Glomerular endothelial cell (primary cell): ENCODE results near the gene PCDH9. TPM values are rescaled to one million over a fixed set of nuclear protein-coding genes. Genes with fewer than 3 reads are reported as not detected.
A peak's percentile ranks its signal among the peaks of the same experiment; 100 is the strongest.
"Not testable (repeated sequence)": the region's sequence is repeated elsewhere in the genome, so short reads cannot be mapped to it uniquely, and the experiment has no call there.

ENCODE experiments used
- DNase-seq: peaks from one replicate; pipeline ENCODE4 v3.0.0-alpha.2; 2011; ENCODE audit warnings: low read depth, low spot score; ENCODE audit errors: extremely low read depth
- total RNA-seq: library from RNA; depleted of rRNA; stranded (reverse); fragments of >200 nt; gene quantifications from 2 replicates; pipeline ENCODE4 v1.2.3, GENCODE V29; 2015

Gene PCDH9
- total RNA-seq, 1 donor from 2014 or later, result 5.3 TPM

DNA sequence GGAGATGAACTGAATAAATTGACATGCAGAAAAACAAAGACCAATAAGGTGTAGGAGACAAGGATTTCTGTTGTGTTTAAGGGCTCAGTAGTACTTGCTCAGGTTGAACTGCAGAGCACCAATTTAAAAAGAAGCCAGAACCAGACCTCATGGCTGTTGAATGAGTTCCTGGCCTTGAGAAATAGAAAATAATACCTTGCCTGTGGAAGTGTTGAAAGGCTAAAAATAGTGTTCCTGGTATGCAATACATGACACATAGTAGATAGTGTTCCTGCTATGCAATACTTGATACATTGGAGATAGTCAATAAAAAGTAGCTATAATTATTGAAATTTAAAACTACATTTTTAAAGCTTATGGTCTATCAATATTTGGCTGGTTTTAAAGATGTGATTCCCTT lies 595.8 kb downstream of the PCDH9 start:
- DNase-seq, result no peak

DNA sequence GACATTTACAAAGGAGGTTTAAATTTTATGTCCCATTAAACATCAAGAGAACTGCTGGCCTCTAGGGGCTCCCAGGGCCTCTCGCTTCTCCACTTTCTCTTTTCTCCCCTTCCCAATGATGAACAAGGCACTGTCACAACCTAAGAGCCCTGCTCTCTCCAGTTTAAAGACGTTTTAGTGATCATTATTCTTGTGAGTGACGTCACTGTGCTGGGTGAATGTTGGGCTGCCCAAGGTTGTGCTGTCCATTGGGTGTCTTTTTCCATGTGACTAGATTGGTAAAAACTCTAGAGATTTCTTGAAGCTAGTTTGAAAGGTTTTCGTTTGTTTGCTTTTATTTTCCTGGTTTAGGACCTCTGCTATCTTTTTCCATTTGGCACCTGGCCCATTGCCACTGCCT lies 602.6 kb downstream of the PCDH9 start:
- no peak for DNase-seq

DNA sequence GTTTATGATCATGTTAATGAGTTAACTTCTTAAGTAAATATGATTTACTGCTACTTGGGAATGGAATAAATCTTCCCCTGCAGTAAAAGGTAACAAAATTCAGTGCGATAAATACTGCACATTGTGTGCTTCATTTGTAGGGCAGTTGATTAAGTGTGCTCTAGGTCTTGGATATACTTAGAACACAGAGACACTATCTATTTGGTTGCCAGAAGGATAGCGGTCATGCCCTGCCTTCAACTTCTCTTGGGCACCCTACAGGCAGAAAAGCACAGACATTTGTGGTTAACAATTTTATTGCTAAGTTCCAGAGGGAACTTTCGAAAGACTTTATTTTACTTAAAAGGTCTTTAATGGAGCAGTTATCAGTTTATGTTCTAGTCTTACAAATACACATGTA lies 605.8 kb downstream of the PCDH9 start:
- DNase-seq, result no peak

DNA sequence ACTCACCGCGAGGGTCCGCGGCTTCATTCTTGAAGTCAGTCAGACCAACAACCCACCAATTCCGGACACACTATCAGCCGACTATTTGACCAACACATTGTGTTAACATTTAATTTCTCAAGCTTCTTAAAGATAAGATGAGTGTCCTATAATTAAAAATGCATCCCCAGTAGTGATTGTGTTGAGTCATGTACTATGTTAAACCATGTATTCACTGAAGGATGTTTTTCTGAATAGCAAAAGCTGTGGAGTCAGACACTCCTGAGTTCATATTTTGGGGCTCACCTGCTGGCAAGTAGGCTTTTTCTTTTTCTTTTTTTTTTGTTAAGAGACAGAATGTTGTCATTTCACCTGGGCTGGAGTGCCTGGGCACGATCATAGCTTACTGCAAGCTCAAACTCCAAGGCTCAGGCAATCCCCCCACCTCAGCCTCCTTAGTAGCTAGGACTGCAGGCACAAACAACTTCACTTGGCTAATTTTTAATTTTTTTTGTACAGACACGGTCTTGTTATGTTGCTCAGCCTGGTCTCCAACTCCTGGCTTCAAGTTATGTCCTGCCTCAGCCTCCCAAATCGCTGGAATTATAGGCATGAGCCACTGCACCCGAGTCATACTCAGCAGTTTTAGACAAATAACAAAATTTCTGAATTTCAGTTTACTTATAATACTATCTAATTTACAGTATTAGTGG lies 606.9 kb downstream of the PCDH9 start:
- no peak for DNase-seq

DNA sequence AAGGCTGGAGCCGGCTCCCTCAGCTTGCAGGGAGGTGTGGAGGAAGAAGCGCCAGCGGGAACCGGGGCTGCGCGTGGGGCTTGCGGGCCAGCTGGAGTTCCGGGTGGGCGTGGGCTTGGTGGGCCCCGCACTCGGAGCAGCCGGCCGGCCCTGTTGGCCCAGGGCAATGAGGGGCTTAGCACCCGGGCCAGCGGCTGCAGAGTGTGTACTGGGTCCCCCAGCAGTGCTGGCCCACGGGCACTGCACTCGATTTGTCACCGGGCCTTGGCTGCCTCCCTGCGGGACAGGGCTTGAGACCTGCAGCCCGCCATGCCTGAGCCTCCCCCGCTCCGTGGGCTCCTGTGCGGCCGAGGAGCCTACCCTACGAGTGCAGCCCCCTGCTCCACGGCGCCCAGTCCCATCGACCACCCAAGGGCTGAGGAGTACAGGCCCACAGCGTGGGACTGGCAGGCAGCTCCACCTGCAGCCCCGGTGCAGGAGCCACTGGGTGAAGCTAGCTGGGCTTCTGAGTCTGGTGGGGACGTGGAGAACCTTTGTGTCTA lies 608.2 kb downstream of the PCDH9 start:
- not testable (repeated sequence) for DNase-seq

DNA sequence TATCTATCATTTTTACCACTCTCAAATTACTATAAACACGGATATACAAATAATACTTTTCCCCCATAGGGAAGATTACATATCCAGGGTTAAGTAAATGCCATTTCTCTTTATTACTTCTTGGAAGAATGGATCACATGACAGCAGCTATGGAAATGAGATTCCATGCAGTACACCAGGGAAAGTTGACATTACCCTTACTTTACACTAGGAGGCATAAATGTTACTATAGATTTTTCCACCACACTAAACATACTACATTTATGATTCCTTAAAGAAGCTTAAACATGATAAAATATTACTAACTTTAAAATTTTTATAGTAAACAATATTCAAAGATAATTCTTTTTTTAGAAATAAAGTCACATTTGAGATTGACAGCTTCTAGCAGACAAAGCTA lies 611.4 kb downstream of the PCDH9 start:
- DNase-seq, result peak; percentile 42

DNA sequence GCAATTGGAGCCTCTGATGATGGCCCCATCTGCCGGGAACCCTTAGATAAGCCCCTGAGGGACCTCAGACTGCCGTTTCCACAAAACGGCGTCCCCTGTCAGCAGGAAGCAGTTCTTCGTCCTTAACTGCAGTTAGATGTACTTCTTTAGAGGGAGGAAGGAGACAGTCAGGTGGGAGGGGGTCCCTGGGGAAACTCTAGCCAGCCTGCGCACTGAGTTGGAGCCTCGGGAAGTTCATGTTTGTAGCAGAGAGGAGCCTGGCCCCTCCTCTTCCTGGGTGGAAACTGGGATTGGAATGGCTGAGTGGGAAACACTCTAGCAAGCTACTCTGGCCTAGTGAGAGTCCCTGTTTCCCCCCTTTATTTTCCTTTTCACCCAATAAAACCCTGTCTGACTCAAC lies 612.4 kb downstream of the PCDH9 start:
- DNase-seq, result no peak

DNA sequence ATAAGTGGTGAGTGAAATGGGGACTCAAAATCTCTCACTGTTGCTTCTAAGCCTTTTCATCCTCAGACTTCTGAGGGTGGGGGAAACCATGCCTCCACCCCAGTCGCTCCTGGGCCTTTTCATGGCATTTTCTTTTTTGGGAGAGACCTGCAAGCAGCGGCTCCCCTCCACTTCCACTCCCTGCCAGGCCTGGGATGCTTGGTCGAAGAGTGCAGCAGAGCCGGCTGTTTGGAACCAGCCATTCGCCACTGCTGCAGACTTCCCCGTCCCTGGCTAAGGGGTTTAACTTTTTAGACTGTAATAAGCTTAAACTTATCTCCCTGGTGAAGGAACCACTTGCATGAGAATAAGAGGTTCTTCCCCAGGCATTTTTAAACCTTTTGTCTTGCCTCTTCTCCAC lies 617.2 kb downstream of the PCDH9 start:
- no peak for DNase-seq

DNA sequence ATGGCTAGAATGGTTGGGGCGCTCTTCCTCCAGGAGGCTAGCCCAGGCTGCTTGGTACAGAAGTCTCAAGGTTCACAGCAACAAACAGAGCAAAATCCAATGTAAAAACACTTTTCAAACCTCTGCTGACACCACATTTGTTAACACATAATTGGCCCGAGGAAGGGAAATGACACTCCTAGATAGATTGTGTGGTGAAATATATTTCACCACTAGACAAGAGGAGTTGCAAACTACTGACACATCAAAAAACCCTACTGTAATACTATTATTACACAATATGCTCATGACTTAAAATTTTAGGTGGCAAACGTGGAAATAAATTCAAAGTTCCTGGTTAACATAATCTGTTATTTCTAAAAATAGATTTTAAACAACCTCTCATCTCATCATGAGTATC lies 643.6 kb downstream of the PCDH9 start:
- no peak for DNase-seq

DNA sequence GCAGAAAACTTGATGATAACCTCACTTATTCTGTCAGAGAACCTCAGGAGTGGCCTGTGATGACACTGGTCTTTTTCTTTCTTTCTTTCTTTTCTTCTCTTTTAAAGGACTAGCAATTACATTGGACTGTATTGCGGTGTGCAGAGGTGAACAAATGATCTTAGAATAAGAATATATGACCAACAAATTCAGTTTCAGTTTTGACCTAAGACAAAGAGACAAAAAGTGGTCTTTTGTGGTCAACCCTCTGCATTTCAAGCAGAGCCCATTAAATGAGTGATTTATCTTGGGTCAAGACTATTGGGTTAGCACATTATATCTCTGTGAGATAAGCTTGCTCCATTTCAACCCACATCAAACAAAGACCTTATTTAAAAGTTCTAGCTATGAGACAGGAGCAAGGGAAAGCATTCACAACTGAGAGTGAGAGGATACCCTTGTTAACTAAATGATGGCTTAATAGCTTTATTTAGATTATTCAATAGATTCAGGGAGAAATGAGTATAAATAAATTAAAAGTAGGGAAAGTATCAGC lies 644.4 kb downstream of the PCDH9 start:
- DNase-seq, result no peak

DNA sequence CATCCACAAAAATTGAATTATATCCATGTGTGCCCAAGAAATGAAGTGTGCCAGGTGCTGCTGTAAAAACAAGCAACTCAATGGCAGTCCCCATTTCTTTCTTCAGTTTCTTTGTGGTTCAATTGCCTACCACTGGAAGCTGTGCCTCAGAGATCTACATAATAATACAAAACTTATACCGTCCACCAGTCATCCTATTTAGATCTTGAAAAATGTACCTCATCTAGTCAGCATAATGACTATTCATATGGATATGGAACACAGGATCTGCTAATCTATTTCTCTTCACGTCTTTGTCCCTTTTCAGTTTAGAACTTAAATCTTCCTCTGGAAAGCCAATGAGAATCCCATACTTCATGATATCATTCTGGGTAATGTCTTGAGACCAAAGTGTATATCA lies 648.5 kb downstream of the PCDH9 start:
- DNase-seq, result no peak

DNA sequence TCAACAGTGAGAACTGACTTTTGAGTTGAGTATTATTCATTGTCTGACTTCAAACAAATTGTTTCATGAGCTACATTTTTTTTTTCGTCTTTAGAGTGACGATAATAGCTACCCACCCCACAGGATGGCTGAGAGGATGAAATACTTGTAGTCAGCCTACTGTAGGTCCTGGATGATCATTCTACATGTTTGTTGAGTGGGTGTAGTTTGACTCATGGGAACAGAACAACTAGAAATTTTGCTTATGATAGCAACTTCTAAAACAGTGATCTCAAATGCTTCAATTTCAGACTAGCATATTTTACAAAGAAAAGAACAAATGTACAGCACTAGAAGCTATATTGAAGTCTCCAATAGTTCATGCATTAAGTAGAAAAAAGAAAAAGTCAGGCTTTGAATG lies 651.8 kb downstream of the PCDH9 start:
- no peak for DNase-seq

DNA sequence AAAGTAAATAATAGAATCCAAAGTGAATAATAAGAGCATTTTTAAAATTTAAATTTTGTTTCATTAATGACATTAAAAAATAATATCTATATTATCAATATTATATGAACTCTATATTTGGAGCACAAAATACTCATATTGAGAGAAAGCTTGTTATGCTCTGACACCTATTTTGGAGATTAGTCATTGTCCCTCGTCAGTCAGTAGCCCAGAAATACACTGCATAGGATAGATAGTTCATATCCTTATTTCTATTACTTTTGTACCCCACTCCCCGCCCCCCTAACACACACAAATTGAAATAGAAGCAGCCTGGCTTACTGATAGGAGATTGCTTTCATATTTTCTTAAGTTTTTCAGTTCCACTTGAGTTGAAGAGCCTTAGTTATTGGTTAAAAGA lies 652.8 kb downstream of the PCDH9 start:
- DNase-seq, result no peak

DNA sequence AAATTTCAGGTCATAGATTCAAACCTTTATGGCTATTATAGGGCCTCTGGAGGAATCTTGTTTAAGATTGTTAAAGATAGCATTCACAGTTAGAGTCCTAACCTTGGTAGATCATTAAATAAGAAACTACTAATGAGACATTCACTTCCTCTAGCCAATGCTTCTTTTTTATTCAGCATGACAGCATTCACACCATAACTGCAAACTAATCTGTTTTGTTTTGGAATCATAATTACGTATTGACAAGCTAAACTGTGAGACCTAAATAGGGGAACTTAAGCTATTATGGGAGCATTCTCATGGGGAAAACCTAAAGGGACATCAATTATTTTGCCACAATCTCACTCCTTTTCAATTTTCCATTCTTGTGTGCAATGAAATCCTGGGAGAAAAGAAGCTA lies 653.8 kb downstream of the PCDH9 start:
- no peak for DNase-seq

DNA sequence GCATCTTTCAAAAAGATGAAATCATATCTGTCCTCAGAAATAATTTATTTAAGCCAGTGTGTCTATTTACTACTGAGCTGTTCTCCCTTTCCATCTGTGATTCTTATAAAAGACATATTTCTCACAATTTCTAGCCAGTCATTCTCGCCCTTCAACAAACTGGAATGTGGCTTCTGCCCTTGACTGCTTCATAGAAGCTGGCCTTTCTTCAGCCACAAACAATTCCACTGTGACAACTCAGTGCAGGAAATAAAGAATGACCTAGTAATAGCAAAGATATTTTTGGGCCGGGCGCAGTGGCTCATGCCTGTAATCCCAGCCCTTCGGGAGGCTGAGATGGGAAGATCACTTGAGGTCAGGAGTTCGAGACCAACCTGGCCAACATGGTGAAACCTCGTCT lies 655.5 kb downstream of the PCDH9 start:
- DNase-seq, result no peak

DNA sequence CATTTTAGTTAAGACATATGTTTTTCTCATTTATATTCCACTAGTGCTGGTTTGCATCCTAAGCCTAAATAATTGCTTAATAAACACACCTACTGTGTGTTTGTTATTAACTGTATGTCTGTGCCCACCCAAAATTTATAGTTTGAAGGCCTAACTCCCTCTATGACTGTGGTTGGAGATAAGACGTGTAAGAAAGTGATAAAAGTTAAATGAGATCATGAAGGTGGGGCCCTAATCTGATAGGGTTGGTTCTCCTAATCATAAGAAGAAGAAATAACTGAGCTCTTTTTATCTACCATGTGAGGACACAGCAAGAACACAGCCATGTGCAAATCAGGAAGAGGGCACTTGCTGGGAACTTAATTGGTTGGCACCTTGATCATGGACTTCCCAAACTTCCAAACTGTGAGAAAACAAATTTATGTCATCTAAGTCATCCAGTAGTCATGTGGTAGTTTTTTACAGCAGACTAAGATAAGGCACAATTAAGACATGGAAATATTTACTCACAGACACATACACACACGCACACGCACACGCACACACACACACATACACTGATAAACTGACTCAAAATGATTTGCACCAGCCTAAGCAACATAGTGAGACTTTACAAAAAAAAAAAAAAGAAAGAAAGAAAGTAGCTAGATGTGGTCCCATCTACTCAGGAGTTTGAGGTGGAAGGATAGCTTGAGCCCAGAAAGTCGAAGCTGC lies 662.1 kb downstream of the PCDH9 start:
- DNase-seq, result no peak

DNA sequence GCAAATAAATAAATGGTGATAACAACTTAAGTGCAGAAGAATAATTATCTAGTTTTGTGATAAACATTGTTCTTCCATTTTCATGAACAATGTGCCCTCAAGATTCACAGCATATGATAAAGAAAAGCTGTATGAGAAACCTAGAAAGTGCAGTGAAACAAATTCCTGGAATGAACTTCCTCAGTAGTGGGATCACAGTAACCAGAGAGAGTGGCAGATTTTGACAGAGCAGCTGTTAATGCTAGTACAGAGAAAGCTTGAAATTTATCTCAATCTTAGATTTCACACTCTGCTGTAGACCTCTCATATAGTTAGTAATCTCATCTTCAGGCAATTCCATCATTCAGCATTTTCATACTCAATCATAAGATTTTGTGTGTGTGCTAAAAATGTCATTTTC lies 664.9 kb downstream of the PCDH9 start:
- DNase-seq, result no peak

DNA sequence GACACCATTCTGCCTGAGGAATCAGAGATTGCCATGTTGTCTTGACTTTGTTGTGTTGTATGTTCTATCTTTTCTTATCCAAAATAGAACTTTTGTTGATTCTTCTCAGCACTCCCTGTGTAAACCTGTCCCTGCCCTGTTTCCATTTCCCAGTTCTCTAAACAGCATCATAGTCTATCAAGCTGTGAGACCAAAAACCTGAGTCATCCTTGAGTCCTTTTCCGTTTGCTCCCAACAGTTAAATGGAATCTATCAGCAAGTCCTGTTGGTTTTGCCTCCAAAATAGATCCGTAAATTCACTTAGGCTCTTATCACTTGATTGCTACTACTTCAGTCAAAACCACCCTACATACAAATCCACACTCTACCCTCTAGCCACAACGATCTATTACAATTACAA lies 667.1 kb downstream of the PCDH9 start:
- no peak for DNase-seq

DNA sequence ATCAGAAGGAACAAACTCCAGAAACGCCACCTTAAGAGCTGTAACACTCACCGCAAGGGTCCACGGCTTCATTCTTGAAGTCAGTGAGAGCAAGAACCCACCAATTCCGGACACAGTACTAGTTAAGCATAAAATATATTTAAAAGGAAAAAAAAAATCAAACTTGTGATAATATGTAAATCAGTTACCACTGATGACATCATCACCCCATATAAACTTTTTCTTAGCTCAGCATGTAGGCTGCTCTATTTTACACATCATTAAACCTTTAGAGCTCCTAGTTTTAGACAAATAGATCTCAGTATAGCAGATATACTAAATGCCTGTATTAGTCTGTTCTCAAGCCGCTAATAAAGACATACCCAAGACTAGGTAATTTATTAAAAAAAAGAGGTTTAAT lies 668.1 kb downstream of the PCDH9 start:
- DNase-seq, result no peak

DNA sequence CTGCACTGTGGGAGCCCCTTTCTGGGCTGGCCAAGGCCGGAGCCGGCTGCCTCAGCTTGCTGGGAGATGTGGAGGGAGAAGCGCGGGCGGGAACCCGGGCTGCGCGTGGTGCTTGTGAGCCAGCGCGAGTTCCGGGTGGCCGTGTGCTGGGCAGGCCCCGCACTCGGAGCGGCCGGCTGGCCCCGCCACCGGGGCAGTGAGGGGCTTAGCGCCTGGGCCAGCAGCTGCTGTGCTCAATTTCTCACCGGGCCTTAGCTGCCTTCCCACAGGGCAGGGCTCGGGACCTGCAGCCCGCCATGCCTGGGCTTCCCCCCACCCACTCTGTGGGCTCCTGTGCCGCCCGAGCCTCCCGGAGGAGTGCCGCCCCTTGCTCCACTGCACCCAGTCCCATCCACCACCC lies 669.1 kb downstream of the PCDH9 start:
- DNase-seq, result no peak

DNA sequence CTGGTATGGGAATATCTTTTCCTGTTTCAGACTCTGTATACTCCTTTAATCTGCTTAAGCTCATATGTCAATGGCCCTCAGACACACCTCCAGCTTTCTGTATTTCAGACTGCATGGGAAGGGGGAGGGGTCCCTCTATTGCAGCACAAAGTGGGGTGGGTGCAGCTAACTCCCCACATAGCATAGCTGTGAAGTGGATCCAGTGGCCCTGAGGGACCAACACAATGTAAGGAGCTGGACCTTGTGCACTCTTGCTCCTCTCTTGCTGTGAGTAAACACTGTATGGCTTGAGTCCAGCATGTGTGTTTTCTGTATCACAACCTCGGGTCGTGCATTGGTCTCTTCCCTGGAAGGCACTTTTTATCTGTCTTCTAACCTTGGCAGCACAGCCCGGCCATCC lies 669.9 kb downstream of the PCDH9 start:
- no peak for DNase-seq

DNA sequence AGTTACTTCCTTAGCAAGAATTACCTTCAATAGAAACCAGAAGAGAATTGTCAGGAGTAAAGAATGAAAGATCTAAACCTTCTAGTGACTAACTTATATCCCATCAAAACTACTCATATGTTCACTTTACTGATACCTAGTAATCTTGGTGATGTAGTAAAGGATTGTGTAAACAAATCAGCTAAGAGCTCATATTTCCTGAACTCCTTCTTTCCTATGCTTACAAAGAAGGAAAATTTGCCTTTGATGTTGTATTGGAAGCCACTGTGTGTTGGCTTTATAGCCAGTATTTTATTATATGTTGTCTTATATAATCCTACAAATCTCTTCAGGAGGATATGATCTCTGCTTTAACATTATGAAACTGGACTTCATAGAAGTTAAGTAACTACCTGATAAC lies 671.0 kb downstream of the PCDH9 start:
- no peak for DNase-seq
